ENCODE results near the gene NSL1.
"Not testable (repeated sequence)": the region's sequence is repeated elsewhere in the genome, so short reads cannot be mapped to it uniquely, and the experiment has no call there.

The NSL1 gene

DNA sequence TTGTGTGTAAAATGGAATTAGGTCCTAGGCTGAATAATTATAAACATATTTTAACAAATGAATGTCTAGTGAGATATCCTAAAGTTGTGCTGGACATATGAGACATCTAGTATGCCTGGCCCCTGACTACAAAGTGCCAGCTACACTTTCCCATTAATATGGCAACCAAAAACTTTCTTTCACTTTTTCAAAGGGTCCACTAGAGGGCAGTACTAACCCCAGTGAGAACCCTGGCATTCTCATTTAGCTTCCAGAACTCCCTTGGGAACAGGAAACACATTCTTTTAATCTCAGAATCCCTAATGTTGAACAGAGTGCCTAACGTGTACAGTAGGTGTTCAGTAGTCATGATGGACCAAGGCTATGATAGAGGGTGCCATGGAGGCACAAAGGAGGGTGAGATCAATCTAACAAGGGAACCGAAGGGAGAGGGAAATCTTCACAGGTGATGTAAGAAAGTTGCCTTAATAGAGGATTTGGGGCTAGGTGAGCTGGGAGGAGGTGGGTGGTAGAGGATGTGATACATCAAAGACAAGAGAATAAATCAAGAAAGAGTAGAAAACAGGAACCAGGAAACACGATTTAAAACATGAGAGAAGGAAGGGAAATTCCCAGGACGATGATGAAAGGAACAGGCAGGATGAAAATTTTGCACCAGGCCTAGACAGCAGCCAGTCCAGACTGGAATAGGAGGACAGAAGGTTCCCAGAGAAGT lies 41.6 kb downstream of the NSL1 start:
- peak; percentile 66 for DNase-seq (ENCODE audit: low spot score)

GRCh38 chr1:212746546-212746945 lies 45.0 kb downstream of the NSL1 start:
- no peak for DNase-seq (ENCODE audit: low spot score)

DNA sequence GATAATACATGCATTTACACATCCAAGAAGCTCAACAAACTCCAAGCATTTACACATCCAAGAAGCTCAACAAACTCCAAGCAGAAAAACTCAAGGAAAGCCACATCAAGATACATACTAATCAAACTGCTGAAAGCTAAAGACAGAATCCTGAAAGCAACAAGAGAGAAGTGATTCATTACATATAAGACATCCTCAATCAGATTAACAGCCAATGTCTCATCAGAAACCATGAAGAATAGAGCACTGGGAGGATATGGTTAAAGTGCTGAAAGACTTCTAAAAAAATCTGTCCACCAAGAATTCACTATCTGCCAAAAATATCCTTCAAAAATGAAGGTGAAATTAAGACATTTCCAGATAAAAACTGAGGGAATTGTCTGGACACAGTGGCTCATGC lies 46.3 kb downstream of the NSL1 start:
- DNase-seq (ENCODE audit: low spot score): no peak

DNA sequence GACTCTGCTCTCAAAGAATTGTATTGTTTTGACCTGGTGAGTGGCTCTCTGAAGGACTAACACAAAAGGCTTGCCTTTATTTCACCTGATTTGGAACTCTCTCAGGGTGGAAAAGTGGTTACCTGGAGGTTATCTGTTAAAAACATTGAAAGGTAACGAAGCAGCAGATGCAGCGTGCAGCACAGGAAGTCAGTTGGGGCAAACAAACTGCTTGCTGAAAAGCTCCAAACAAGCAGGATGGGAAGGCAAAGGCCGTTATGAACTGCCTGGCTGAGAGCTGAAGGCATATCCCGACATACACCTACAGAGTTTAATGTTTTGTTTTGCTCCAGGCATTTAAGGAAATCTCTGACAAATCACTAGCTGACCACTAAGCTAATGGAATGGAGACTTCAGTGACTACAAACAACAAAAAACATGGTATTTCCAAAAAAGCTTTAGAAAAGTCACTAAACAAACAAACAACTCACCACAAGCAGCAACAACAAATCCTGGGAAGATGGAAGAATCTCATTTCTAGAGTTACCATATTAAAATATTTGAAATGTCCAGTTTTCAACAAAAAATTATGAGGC lies 47.6 kb downstream of the NSL1 start:
- DNase-seq (ENCODE audit: low spot score): no peak

DNA sequence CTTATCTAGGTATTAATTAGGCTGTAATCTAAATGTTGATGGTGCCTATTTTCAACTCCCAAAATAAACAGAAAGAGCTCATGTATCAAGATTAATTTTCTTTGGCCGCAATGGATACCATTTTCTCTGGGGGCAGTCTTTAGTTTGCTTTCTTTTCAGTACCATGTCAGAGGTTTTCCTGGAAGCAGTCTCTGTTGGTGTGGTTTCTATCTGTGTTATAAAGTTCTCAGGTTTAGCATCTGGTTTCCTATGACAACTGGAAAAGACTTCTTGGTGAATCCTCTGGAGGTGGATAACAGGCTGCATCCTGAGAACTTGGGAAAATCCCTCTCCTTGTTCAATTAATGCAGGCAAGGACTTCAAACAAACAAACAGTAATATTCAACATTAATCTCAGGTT lies 53.2 kb downstream of the NSL1 start:
- DNase-seq (ENCODE audit: low spot score): no peak

- no peak for DNase-seq (ENCODE audit: low spot score)
Observed at GRCh38 chr1:212737559-212737958, 54.0 kb downstream of the NSL1 start.

DNA sequence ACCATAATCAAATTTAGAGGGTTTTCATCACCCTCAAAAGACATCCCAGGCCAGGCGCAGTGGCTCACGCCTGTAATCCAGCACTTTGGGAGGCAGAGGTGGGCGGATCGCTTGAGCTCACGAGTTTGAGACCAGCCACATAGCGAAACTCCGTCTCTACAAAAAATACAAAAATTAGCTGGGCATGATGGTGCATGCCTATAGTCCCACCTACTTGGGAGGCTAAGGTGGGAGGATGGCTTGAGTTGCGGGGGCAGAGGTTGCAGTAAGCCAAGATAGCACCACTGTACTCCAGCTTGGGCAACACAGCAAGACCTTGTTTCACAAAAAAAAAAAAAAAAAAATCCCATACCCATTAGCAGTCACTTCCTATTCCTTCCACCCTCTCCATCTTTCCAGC lies 58.5 kb downstream of the NSL1 start:
- no peak for DNase-seq (ENCODE audit: low spot score)

GRCh38 chr1:212731630-212732029 lies 59.9 kb downstream of the NSL1 start:
- DNase-seq (ENCODE audit: low spot score): no peak

GRCh38 chr1:212728606-212729005 lies 63.0 kb downstream of the NSL1 start:
- no peak for DNase-seq (ENCODE audit: low spot score)

DNA sequence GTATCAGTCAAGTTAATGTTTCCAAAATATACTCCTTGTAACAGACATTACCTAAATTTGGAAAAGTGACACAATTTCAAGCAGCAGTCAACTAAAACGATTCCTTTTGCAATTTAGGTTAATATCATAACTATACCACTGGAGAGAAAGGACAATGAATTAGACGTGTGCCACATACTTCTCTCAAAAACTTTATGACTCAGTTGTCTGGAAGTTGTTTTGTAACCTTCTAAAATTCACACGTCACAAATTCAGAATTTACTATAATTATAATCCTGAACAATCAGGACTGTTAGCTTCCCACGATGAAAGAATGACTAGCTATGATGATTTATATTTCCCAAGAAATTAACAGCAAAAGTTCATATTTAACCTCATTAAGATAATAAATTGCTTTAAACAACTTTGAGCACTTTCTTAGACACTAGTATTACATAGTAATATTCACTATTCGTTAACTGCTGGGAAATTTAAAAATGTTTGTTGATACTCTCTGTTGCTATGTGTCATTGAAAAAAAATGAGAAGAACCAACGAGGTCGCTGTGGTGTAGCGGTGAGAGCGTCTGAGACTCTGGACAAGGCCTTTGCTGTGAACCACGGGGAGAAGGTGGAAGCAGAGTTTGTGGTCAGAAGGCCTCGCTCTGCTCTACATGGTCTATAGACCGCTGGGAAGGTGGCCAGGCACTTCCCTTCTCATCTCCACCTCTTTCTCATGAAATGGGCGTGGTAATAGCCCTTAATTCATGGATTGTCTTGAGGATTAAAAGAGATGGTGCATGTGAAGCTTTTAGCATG lies 64.0 kb downstream of the NSL1 start:
- no peak for DNase-seq (ENCODE audit: low spot score)

- DNase-seq (ENCODE audit: low spot score): not testable (repeated sequence)
Observed at GRCh38 chr1:212724679-212725078, 66.9 kb downstream of the NSL1 start.

DNA sequence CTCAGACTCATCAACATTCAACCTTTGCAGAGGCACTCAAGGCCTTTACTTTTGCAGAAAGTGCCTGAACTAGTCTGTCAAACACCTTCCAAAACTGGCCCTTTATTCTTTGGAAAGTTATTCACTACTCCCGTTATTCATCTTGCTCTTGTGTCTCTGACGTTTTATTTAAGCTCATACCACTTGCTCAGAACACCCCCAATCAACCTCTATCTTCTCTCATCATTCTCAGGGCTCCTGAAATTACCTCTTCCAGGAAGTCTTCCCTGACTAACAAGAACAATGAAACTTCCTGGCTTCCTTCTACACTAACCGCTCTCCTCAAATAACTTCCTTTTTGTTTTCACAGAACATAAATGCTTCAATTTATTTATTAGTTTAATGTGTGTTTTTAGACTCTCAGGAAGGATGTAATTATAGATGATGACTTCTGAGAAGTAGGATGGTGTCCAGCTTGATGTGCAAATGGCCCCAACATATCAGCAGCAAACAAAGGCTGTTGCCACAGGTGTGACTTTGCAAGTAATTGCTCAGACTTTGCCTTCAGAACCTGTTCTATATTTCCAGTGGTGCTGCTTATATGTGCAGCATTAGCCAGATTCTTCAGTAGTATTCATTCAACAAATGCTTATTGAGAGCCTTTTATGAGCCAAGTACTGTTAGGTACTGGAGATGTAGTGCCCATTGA lies 69.2 kb downstream of the NSL1 start:
- no peak for DNase-seq (ENCODE audit: low spot score)

DNA sequence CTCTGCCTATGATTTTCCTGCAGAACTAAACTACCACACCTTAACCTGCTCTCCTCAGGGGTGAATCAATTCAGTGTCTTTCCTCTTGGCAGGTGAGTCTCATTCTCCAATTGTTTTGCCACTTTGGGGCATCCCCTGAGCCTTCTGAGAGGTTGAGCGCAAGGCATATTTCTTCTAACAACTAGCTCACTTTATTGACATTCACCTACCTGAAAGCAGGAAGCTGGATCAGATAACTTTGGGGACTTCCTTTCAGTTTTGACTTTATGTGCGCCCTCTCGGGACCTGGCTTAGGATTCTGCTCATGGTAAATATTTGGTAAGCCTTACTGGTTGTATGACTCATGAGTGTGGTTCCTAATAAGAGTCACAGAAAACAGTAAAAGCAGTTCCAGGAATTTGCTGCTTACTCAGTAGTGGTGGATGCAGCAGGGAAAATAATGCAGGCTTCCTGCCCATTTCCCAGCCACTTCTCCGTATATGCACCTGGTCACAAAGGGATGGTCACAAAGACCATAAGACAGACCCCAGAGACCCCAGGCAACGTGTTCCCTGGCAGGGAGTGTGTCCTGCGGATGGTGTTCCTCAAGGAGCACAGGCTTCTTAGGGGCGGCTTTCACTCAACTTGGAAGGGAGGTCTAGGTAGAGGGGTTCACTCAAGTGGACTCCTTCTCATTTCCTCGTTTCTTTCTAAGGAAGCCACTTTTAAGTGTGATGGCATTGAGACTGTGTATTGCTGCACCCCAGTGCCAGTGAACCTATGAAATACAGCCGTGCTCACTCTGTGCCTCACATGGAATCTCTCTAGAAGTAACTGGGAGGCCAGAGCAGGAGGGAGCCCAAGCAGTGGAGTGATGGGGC lies 70.0 kb downstream of the NSL1 start:
- no peak for DNase-seq (ENCODE audit: low spot score)

GRCh38 chr1:212719633-212720032 lies 71.9 kb downstream of the NSL1 start:
- no peak for DNase-seq (ENCODE audit: low spot score)

DNA sequence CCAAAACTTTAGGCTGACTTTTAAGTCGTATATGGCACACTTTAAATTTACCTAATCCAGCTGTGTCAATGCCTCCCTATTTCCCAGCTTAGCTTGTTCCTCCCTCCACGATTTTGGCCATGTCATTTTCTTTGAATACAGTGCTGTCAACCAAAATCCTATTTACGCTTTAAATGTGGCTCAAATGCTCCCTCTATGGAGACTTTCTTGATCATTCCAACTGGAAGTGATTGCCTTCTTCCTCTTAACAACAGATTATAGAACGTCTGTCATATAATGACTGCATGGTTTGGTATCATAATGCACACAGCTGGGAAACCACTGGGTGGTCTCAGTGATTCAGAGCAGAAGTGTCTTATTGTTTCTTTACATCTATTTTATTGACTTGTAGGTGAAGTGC lies 73.1 kb downstream of the NSL1 start:
- no peak for DNase-seq (ENCODE audit: low spot score)

DNA sequence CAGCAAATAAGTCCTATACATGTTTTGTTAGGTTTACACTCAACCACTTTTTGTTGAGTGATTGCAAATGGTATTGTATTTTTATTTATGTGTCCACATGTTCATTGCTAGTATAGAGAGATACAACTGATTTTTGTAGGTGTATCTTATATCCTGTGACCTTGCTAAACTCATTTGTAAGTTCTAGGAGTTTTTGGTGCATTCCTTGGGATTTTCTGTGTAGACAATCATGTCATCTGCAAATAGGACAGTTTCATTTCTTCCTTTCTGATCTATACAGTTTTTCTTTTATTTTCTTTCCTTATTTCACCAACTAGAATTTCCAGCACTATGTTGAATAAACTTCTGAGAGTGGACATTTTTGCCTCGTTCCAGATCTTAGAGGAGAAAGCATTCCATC lies 75.4 kb downstream of the NSL1 start:
- no peak for DNase-seq (ENCODE audit: low spot score)

DNA sequence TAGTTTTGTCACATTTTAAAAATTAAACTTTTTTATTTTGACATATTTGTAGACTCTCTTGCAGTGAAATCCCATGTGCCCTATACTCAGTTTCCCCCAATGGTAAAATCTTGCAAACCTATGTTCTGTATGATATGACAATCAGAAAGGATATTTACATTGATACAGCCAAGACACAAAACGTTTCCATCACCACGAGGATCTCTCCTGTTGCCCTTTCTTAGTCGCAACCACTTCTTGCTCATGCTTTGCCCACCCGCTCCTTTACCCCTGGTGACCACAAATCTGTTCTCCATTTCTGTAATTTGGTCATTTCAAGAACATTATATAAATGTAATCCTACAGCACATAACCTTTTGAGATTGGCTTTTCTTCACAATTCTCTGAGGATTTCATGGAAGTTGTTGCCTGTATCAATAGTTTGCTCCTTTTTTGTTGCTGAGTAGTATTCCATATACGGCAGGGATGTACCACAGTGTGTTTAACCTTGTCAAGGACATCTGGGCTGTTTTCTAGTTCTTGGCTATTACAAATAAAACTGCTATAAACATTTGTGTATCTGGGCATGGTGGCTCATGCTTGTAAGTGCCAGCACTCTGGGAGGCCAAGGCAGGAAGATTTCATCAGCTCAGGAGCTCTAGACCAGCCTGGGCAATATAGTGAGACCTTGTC lies 78.0 kb downstream of the NSL1 start:
- DNase-seq (ENCODE audit: low spot score): no peak

DNA sequence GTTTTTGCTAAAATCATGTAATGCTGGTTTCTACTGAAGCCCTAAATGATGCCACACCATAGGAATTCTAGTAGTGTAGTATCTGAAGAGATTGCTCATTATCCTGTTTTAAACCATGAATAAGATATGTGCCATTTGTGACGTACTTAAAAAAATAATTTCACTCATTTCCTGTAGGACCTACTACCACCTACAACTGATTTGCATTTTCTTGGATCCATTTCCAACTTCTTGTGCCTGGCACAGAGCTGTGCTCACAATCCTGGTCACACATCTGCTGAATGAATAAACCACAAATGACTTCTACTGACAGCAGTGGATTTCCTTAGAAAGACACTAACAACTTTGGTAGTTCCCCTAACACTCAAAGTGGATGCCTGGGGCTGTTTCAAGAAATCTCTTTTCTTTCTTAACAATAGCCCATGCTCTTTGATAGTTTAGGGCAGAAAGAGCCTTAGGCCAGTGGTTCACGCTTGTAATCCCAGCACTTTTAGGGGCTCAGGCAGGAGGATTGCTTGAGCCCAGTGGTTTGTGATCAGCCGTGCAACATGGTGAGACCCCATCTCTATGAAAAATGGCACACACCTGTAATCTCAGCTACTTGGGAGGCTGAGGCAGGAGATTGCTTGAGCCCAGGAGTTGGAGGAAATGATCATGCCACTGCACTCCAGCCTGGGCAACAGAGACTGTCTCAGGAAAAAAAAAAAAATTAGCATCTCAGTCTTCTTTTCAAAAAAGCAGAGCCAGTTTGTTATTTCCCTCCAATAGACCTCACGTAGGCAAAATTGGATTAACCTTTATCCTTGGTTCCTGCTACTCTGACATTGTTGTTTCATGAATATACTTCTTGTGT lies 78.9 kb downstream of the NSL1 start:
- no peak for DNase-seq (ENCODE audit: low spot score)

GRCh38 chr1:212711974-212712373 lies 79.6 kb downstream of the NSL1 start:
- DNase-seq (ENCODE audit: low spot score): not testable (repeated sequence)

DNA sequence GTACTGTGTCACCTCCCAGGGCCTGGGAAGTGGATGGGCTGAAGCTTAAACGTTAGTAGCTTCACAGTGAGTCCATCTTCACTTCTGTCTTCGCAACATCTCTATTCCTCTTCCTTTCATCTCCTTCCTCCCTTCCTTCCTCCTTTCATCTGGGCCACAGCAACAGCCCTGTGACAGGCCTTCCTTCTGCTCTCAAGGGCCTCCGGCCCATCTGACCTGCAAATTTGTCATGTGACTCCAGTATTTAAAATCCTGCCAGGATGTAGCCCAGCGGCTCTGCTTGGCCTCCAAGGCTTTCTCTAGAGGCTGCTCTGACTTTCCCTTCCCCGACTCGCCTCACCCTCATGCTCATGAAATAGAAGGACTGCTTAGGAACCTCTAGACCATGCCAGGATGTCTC lies 81.0 kb downstream of the NSL1 start:
- DNase-seq (ENCODE audit: low spot score): no peak
